GM10266 (cell line): ENCODE results near the gene ACAA1.
"Not testable (repeated sequence)": the region's sequence is repeated elsewhere in the genome, so short reads cannot be mapped to it uniquely, and the experiment has no call there.

ENCODE experiments used
- DNase-seq: peaks from one replicate; pipeline ENCODE4 v3.0.0; 2012; ENCODE audit errors: extremely low spot score
- CTCF ChIP-seq: IDR thresholded peaks from 2 replicates; pipeline ENCODE4 v1.5.1; 2012; ENCODE audit warnings: mild to moderate bottlenecking, low read depth; ENCODE audit not compliant: control insufficient read depth, insufficient read depth; ENCODE audit errors: missing control alignments

ACAA1 gene

GRCh38 chr3:38090453-38090852 lies 46.5 kb downstream of the ACAA1 start:
- no peak for TF ChIP-seq CTCF
- DNase-seq, result no peak

- no peak for TF ChIP-seq CTCF
- no peak for DNase-seq
Observed at GRCh38 chr3:38089163-38089562, 47.8 kb downstream of the ACAA1 start.

GRCh38 chr3:38088126-38089078 lies 48.5 kb downstream of the ACAA1 start:
- TF ChIP-seq CTCF, result no peak
- no peak for DNase-seq

GRCh38 chr3:38087278-38087677 lies 49.6 kb downstream of the ACAA1 start:
- DNase-seq, result not testable (repeated sequence)

- TF ChIP-seq CTCF, result no peak
Observed at GRCh38 chr3:38086496-38086895, 50.4 kb downstream of the ACAA1 start.

GRCh38 chr3:38085943-38086324 lies 51.0 kb downstream of the ACAA1 start:
- TF ChIP-seq CTCF, result no peak
- DNase-seq, result no peak

More at GRCh38 chr3:38086496-38086895, 50.4 kb downstream of the ACAA1 start:
- DNase-seq, result no peak

GRCh38 chr3:38085311-38085942 lies 51.5 kb downstream of the ACAA1 start:
- no peak for TF ChIP-seq CTCF
- no peak for DNase-seq
